NCI-H69 (cell line): ENCODE data around the gene FCAMR.

Experiments
- DNase-seq: peaks from one replicate; lab custom pipeline; 2025; lab: John Stamatoyannopoulos, UW

The FCAMR gene

DNA sequence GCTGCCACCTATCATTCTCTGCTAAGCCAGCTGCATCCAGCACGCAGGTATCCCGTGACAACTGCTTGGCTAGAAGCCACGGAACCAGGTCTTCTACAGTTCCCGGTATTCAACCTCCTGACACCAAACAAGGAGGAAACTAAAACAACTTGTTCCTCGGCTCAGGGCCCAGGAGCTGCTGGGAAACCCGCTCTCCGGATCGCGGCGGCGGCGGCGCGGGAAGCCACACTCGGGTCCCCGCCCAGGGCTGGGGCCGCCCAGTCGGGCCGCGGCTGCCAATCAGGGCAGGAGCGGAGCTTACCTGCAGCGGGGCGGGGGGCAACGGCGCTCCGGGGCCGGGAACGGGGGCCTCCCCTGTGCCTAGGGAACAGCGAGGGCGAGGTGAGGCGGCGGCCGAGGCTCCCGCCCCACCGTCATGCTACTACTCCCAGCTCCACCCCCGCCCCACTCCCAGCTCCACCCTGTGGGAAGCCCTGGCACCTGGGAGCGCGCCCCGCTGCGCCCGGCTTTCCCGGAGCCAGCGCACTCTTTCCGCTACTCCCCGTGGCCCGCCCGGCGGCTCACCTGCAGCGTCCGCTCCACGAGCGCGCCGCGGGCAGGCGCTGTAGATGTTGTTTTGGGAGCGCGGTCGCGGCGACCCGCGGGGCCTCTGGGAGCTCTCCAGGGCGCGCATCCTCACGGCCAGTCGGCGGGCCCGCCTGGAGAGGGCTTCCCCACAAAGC, 60.9 kb downstream of the FCAMR start:
- DNase-seq, result peak; percentile 92

DNA sequence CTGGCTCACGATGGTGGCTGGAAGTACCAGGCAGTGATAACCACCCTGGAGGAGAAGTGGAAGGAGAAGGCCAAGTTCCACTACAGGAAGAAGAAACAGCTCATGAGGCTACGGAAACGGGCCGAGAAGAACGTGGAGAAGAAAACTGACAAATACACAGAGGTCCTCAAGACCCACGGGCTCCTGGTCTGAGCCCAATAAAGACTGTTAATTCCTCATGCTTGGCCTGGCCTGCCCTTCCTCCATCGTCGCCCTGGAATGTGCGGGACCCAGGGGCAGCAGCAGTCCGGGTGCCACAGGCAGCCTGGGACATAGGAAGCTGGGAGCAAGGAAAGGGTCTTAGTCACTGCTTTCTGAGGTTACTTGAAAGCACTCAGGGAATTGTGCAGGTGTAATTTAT, 62.2 kb downstream of the FCAMR start:
- DNase-seq, result no peak
